Measurements from ENCODE around the gene CFAP52. TPM values are rescaled to one million over a fixed set of nuclear protein-coding genes. Genes with fewer than 3 reads are reported as not detected.

Gene CFAP52
- total RNA-seq, 1 experiment from 2014 or later, result not detected

DNA sequence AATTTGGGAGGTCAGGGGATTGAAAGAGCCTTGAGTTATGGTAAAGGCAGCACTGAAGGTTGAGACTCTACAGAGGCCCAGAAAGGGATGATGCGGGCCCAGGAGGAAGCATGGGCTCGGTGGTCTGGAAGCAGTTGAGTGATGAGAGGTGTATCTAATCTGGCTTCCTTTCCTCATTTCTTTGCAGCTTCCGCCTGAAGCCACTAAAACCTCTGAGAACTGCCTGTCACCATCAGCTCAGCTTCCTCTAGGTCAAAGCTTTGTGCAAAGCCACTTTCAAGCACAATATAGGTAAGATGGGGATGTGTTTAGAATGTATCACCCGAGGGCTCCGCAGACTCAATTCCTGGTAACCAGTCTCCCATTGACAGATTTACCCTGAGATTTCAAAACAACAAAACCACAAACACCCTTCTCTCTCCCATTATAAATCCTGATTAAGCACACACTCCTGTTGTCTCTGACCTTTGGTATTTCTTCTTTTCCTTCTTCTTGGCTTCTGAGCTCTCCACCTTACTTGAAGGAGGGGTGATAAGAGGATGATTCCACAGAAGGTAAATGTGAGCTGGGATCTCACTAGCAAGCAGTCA, 90.1 kb downstream of the CFAP52 start:
- H3K4me2 ChIP-seq (ENCODE audit: low read depth, low read length, poor library complexity, severe bottlenecking), result no peak overlapping the region
- H3K27ac ChIP-seq (ENCODE audit: low read length), result no peak overlapping the region
- no peaks in the 10 kb centered on the region for H4K20me1 ChIP-seq (ENCODE audit: insufficient read depth, low read depth, low read length)
- no peaks in the 10 kb centered on the region for H3K36me3 ChIP-seq (ENCODE audit: insufficient read depth, low read length)
- H3K9me2 ChIP-seq (replicated peaks; ENCODE audit: insufficient read depth, low read length), result no peaks in the 10 kb centered on the region
- no peak overlapping the region for H2AFZ ChIP-seq (ENCODE audit: low read length)
- H3K4me1 ChIP-seq (ENCODE audit: low read length), result no peaks in the 10 kb centered on the region
- no peak overlapping the region for H3K4me3 ChIP-seq (ENCODE audit: low read length)
- H3K27me3 ChIP-seq (ENCODE audit: low read length), result no peaks in the 10 kb centered on the region
- no peaks in the 10 kb centered on the region for H3K9me3 ChIP-seq (ENCODE audit: low read length)
- no peak for DNase-seq
- no peaks in the 10 kb centered on the region for H3K79me2 ChIP-seq (ENCODE audit: low read length)
- no peak overlapping the region for H3K9ac ChIP-seq (ENCODE audit: low read length)

- no peaks in the 10 kb centered on the region for H3K9me2 ChIP-seq (replicated peaks; ENCODE audit: insufficient read depth, low read length)
- H3K4me2 ChIP-seq (ENCODE audit: low read depth, low read length, poor library complexity, severe bottlenecking), result no peak overlapping the region
- H3K4me1 ChIP-seq (ENCODE audit: low read length), result no peaks in the 10 kb centered on the region
- no peak overlapping the region for H2AFZ ChIP-seq (ENCODE audit: low read length)
- no peaks in the 10 kb centered on the region for H3K27me3 ChIP-seq (ENCODE audit: low read length)
- no peaks in the 10 kb centered on the region for H3K79me2 ChIP-seq (ENCODE audit: low read length)
- DNase-seq, result no peak
- no peak overlapping the region for H3K9ac ChIP-seq (ENCODE audit: low read length)
- H3K9me3 ChIP-seq (ENCODE audit: low read length), result no peaks in the 10 kb centered on the region
- no peak overlapping the region for H3K4me3 ChIP-seq (ENCODE audit: low read length)
- H3K27ac ChIP-seq (ENCODE audit: low read length), result no peak overlapping the region
- H4K20me1 ChIP-seq (ENCODE audit: insufficient read depth, low read depth, low read length), result no peaks in the 10 kb centered on the region
- H3K36me3 ChIP-seq (ENCODE audit: insufficient read depth, low read length), result no peaks in the 10 kb centered on the region
Measured at GRCh38 chr17:9668517-9668916, 92.1 kb downstream of the CFAP52 start.

GRCh38 chr17:9669551-9670008, 93.1 kb downstream of the CFAP52 start:
- H2AFZ ChIP-seq (ENCODE audit: low read length), result no peak overlapping the region
- H3K79me2 ChIP-seq (ENCODE audit: low read length), result no peaks in the 10 kb centered on the region
- H3K27me3 ChIP-seq (ENCODE audit: low read length), result no peaks in the 10 kb centered on the region
- no peaks in the 10 kb centered on the region for H3K36me3 ChIP-seq (ENCODE audit: insufficient read depth, low read length)
- no peak overlapping the region for H3K9ac ChIP-seq (ENCODE audit: low read length)
- no peak for DNase-seq
- no peak overlapping the region for H3K4me3 ChIP-seq (ENCODE audit: low read length)
- H3K27ac ChIP-seq (ENCODE audit: low read length), result no peak overlapping the region
- H3K4me1 ChIP-seq (ENCODE audit: low read length), result no peaks in the 10 kb centered on the region
- no peaks in the 10 kb centered on the region for H3K9me2 ChIP-seq (replicated peaks; ENCODE audit: insufficient read depth, low read length)
- no peaks in the 10 kb centered on the region for H4K20me1 ChIP-seq (ENCODE audit: insufficient read depth, low read depth, low read length)
- H3K4me2 ChIP-seq (ENCODE audit: low read depth, low read length, poor library complexity, severe bottlenecking), result no peak overlapping the region
- no peaks in the 10 kb centered on the region for H3K9me3 ChIP-seq (ENCODE audit: low read length)

GRCh38 chr17:9670596-9670995, 94.2 kb downstream of the CFAP52 start:
- Histone ChIP-seq H2AFZ (ENCODE audit: low read length) (no peak overlapping the region), H3K27me3 (ENCODE audit: low read length) (no peaks in the 10 kb centered on the region), H3K9me2 (replicated peaks; ENCODE audit: insufficient read depth, low read length) (no peaks in the 10 kb centered on the region), H4K20me1 (ENCODE audit: insufficient read depth, low read depth, low read length) (no peaks in the 10 kb centered on the region), H3K9me3 (ENCODE audit: low read length) (no peaks in the 10 kb centered on the region), H3K4me1 (ENCODE audit: low read length) (no peaks in the 10 kb centered on the region), H3K79me2 (ENCODE audit: low read length) (no peaks in the 10 kb centered on the region), H3K27ac (ENCODE audit: low read length) (no peak overlapping the region), H3K36me3 (ENCODE audit: insufficient read depth, low read length) (no peaks in the 10 kb centered on the region), H3K9ac (ENCODE audit: low read length) (no peak overlapping the region), H3K4me2 (ENCODE audit: low read depth, low read length, poor library complexity, severe bottlenecking) (no peak overlapping the region), H3K4me3 (ENCODE audit: low read length) (no peak overlapping the region)
- no peak for DNase-seq

GRCh38 chr17:9671559-9671958, 95.1 kb downstream of the CFAP52 start:
- no peaks in the 10 kb centered on the region for H3K9me2 ChIP-seq (replicated peaks; ENCODE audit: insufficient read depth, low read length)
- H4K20me1 ChIP-seq (ENCODE audit: insufficient read depth, low read depth, low read length), result no peaks in the 10 kb centered on the region
- H3K4me3 ChIP-seq (ENCODE audit: low read length), result no peak overlapping the region
- H3K79me2 ChIP-seq (ENCODE audit: low read length), result no peaks in the 10 kb centered on the region
- DNase-seq, result no peak
- no peak overlapping the region for H3K27ac ChIP-seq (ENCODE audit: low read length)
- H2AFZ ChIP-seq (ENCODE audit: low read length), result no peak overlapping the region
- H3K4me2 ChIP-seq (ENCODE audit: low read depth, low read length, poor library complexity, severe bottlenecking), result no peak overlapping the region
- H3K36me3 ChIP-seq (ENCODE audit: insufficient read depth, low read length), result no peaks in the 10 kb centered on the region
- H3K4me1 ChIP-seq (ENCODE audit: low read length), result no peaks in the 10 kb centered on the region
- H3K9me3 ChIP-seq (ENCODE audit: low read length), result no peaks in the 10 kb centered on the region
- no peaks in the 10 kb centered on the region for H3K27me3 ChIP-seq (ENCODE audit: low read length)
- H3K9ac ChIP-seq (ENCODE audit: low read length), result no peak overlapping the region

- Histone ChIP-seq H3K4me3 (ENCODE audit: low read length) (no peak overlapping the region), H3K4me2 (ENCODE audit: low read depth, low read length, poor library complexity, severe bottlenecking) (no peak overlapping the region)
Measured at GRCh38 chr17:9672266-9672665, 95.8 kb downstream of the CFAP52 start.

GRCh38 chr17:9672691-9673090, 96.2 kb downstream of the CFAP52 start:
- Histone ChIP-seq H3K9me2 (replicated peaks; ENCODE audit: insufficient read depth, low read length) (no peaks in the 10 kb centered on the region), H4K20me1 (ENCODE audit: insufficient read depth, low read depth, low read length) (no peaks in the 10 kb centered on the region), H3K4me3 (ENCODE audit: low read length) (no peak overlapping the region), H3K27ac (ENCODE audit: low read length) (no peak overlapping the region), H3K36me3 (ENCODE audit: insufficient read depth, low read length) (no peaks in the 10 kb centered on the region), H3K4me2 (ENCODE audit: low read depth, low read length, poor library complexity, severe bottlenecking) (no peak overlapping the region), H3K9ac (ENCODE audit: low read length) (no peak overlapping the region), H3K79me2 (ENCODE audit: low read length) (no peaks in the 10 kb centered on the region), H2AFZ (ENCODE audit: low read length) (no peak overlapping the region), H3K4me1 (ENCODE audit: low read length) (no peaks in the 10 kb centered on the region), H3K27me3 (ENCODE audit: low read length) (no peaks in the 10 kb centered on the region), H3K9me3 (ENCODE audit: low read length) (no peaks in the 10 kb centered on the region)
- DNase-seq, result no peak

More at GRCh38 chr17:9672266-9672665, 95.8 kb downstream of the CFAP52 start:
- DNase-seq, result no peak
- H3K36me3 ChIP-seq (ENCODE audit: insufficient read depth, low read length), result no peaks in the 10 kb centered on the region
- H3K79me2 ChIP-seq (ENCODE audit: low read length), result no peaks in the 10 kb centered on the region
- no peaks in the 10 kb centered on the region for H3K9me3 ChIP-seq (ENCODE audit: low read length)
- no peak overlapping the region for H3K9ac ChIP-seq (ENCODE audit: low read length)
- H3K27me3 ChIP-seq (ENCODE audit: low read length), result no peaks in the 10 kb centered on the region
- no peaks in the 10 kb centered on the region for H3K9me2 ChIP-seq (replicated peaks; ENCODE audit: insufficient read depth, low read length)
- H2AFZ ChIP-seq (ENCODE audit: low read length), result no peak overlapping the region
- H3K4me1 ChIP-seq (ENCODE audit: low read length), result no peaks in the 10 kb centered on the region
- H3K27ac ChIP-seq (ENCODE audit: low read length), result no peak overlapping the region
- H4K20me1 ChIP-seq (ENCODE audit: insufficient read depth, low read depth, low read length), result no peaks in the 10 kb centered on the region

DNA sequence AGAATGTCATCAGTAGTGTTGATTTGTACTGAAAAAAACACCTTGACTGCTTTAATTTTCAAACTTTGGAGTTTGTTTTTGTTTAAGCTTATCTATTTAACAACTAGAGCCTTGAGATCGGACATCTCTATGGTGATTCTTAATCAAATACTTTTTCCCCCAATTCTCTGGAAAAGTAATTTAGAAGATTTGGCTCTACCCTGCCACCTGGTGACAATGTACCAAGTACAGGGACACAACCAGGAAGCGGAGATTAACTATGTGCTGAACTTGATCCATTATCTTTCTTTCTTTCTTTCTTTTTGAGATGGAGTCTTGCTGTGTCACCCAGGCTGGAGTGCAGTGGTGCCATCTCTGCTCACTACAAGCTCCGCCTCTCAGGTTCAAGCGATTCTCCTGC, 99.6 kb downstream of the CFAP52 start:
- Histone ChIP-seq H3K9me2 (replicated peaks; ENCODE audit: insufficient read depth, low read length) (no peaks in the 10 kb centered on the region), H2AFZ (ENCODE audit: low read length) (no peak overlapping the region), H3K27ac (ENCODE audit: low read length) (no peak overlapping the region), H3K9ac (ENCODE audit: low read length) (no peak overlapping the region), H3K36me3 (ENCODE audit: insufficient read depth, low read length) (no peaks in the 10 kb centered on the region), H3K4me2 (ENCODE audit: low read depth, low read length, poor library complexity, severe bottlenecking) (no peak overlapping the region), H3K4me1 (ENCODE audit: low read length) (no peaks in the 10 kb centered on the region), H3K9me3 (ENCODE audit: low read length) (no peaks in the 10 kb centered on the region), H4K20me1 (ENCODE audit: insufficient read depth, low read depth, low read length) (no peaks in the 10 kb centered on the region), H3K4me3 (ENCODE audit: low read length) (no peak overlapping the region), H3K79me2 (ENCODE audit: low read length) (no peaks in the 10 kb centered on the region), H3K27me3 (ENCODE audit: low read length) (no peaks in the 10 kb centered on the region)
- no peak for DNase-seq

Data from Karpas-422 (cell line).